Stimulated activated CD4-positive, alpha-beta T cell treated with anti-CD3 and anti-CD28 coated beads, TNF-alpha, amount 100 ng/mL, for 24 hours (primary cell): ENCODE results near the gene MPPED2.

ENCODE experiments used
- DNase-seq, 3 experiments: peaks; one replicate each; pipeline ENCODE4 v3.0.0-alpha.2; 2020; ENCODE audit warnings: low read depth in 3 of 3

Gene MPPED2

DNA sequence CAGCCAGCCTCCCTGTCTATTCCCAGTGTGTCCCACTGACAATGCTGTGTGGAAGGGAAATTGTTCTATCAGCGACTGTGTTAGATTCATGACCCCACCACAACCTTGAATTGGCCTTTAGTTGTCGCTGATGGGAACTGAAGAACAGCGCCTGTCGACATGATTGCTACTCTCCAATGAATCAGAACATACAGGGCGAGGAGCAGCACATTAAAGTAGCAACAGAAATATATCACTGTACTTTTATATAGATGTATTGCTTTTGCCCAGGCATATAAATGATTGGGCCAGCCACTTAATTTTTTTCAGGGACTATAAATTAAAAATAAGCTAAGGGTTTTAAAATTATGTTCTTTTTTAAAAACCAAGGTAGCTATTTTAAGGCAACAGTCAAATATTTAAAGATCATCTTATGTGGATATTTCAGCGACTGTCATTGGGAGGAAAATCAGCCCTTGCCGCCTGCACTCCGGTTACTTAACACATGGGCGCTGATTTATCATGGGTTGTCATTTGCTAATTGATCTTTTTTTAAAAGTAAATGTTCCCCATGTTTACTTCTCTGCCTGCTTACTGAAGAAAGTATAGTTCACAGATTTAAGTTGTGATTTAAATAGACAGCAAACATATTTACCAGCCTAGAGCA is 221.2 kb downstream of the MPPED2 start:
- DNase-seq = no peak

DNA sequence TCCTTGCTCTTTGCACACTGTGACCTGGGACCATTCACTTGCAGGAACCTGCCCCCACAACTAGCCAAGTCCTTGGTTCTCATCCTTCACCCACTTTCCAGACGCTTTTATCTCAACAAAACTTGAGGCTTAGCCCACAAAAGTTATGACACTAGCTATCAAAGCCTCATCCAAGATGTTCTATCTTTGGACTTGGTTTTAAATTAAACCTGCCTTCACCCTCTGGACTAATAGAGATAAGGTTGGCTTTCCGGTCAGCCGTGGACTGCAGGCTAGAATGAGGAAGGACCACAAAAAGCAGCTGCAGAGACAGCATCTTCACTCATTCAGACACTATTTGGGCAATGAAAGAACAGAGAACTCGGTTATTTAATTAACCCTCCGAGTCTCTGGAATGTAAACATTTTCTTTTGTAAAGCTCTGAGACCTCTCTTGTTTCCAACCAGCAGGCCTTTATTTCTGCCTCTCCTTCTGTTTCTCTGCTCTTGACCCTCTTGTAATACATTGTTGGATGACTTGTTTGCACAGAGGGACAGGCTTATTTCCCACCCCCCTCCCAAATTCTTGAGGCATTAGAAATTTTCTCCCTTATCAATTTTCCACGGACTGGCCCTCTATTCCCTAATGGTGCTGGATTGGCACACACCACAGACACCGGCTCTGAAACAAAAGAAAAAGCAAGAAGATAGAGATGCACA is 221.9 kb downstream of the MPPED2 start:
- no peak for DNase-seq

DNA sequence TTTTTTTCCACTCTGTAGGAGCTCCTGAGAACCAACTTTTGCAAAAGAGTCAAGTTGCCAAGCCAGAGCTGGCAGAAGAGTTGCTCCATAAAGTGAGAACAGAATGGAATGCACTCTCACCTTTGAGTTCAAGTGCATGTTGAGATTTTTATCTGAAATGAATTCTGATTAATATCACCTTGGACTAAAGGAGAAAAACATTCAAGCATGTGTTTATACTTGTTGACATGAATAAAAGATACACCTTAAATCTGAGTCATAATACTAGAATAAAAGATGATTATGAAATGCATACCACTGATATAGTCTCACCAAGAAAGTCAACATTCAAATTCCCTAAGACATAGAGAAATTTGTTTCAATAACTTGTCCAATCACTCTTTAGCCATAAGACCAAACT is 225.4 kb downstream of the MPPED2 start:
- DNase-seq = no peak
